GM20000 (cell line): ENCODE measurements around the gene LUZP1.

Experiments used
- DNase-seq: peaks from one replicate; pipeline ENCODE4 v3.0.0; 2012; ENCODE audit warnings: low spot score
- CTCF ChIP-seq: IDR thresholded peaks from 2 replicates; pipeline ENCODE4 v1.5.1; 2012; ENCODE audit warnings: mild to moderate bottlenecking, control low read depth; ENCODE audit errors: extremely low read depth, missing control alignments

LUZP1 gene

GRCh38 chr1:23185381-23185780, 16.7 kb upstream of the LUZP1 start:
- no peak for DNase-seq
- TF ChIP-seq CTCF = no peak

DNA sequence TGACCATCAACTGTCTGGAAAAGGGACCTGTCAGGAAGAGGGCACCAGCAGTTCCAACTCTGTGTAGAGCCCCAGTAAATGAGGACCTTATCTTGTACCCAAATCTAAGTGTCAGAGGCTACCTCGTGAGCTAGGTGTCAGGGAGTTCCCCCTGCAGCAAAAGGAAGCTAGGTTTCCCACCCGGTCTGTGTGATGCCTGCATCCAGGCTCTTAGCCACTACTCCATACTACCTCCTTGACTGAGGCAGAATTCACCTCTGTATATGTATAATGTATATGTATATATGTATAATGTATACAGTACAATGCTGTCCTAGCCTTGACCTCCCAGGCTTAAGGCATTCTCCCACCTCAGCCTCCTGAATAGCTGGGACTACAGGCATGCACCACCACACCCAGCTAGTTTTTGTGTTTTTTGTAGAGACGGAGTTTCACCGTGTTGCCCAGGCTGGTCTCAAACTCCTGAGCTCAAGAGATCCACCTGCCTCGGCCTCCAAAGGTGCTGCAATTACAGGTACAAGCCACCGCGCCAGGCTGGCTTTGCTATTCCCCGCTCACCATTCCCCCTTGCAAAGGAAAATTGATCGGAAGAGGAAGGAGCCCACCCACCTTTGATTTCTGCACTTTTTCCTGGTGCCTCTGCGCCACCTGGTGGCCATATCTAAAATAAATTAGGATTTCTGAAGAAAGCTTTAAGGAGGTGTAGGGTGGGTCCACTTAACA, 15.7 kb upstream of the LUZP1 start:
- peak; percentile 29 for TF ChIP-seq CTCF
- DNase-seq = peak; percentile 61

GRCh38 chr1:23179862-23180261, 11.2 kb upstream of the LUZP1 start:
- DNase-seq = no peak
- no peak for TF ChIP-seq CTCF

DNA sequence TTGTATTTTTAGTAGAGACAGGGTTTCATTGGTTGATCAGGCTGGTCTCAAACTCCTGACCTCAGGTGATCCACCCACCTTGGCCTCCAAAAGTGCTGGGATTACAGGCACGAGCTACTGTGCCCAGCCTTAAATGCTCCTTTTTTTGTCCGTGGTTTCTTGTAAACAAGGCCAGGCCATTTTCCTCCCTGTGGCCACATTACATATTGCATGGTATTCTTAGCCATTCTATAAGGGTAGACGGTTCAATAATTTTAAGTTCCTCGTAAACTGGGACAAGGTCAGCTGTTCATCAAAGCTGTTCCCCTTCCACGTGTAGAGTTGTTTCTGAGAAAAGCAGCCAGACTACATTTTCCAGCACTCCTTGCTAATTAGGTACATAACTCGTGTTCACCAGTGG, 10.3 kb upstream of the LUZP1 start:
- TF ChIP-seq CTCF = no peak
- DNase-seq = peak; percentile 49

DNA sequence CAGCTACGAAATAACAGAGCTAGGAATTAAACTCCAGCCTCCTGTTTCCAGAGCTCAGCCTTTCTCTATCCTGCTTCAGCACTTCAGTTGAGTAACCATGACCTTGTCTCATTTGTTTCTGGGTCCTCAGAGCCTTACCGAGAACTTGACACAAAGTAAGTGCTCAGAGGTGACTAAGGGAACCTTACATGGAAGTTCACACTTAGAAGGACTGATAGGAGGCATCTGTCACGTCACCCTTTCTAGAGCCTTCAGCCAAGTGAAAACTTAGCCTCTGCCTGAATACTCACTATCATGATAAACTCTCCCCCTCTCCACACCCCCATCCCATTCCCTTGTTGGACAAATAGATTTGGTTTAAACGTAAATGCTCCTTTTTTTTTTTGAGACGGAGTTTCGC, 9.8 kb upstream of the LUZP1 start:
- no peak for TF ChIP-seq CTCF
- no peak for DNase-seq

GRCh38 chr1:23177438-23178380, 9.1 kb upstream of the LUZP1 start:
- peak; percentile 89 for DNase-seq
- no peak for TF ChIP-seq CTCF

GRCh38 chr1:23177031-23177430, 8.4 kb upstream of the LUZP1 start:
- DNase-seq = no peak
- TF ChIP-seq CTCF = no peak
